ENCODE results near the gene ZGPAT.
"Not testable (repeated sequence)": the region's sequence is repeated elsewhere in the genome, so short reads cannot be mapped to it uniquely, and the experiment has no call there.

Gene ZGPAT

DNA sequence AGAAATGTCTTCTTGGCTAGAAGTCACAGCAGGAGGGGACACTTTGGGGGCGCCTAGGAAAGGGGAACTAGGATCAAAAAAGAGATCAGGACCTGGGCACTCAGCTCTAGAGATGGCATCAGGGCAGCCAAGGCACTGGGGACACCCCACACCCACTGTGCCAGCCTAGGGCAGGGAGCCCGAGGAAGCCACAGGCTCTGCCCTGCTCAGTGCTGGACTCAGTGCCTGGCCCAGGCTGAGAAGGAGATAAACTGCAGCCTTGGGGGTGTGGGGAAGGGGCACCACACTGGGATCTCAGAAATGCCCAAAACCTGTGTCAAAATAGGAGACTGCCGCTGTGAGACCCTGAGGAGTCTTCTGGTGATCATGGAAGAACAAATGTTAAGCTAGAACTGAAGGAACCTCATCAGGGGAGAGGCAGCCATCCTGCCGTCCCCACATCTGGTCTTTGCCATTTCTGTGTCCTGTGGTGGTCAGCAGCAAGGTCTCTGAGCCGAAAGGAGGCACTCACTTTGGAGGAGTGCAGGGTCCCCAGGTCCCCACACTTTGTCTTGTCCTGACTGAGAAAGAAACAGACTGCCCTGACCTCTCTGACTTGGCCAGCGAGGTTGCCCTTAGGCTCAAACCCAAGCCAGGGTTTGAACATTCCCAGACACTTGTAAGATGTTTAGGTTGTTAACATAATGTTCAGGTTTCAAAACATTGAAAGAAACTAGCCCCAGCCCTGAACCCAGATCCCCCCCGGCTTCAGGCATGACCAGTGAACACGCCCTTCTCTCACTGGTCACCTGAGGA lies 2.4 kb upstream of the ZGPAT start:
- no peak for DNase-seq

DNA sequence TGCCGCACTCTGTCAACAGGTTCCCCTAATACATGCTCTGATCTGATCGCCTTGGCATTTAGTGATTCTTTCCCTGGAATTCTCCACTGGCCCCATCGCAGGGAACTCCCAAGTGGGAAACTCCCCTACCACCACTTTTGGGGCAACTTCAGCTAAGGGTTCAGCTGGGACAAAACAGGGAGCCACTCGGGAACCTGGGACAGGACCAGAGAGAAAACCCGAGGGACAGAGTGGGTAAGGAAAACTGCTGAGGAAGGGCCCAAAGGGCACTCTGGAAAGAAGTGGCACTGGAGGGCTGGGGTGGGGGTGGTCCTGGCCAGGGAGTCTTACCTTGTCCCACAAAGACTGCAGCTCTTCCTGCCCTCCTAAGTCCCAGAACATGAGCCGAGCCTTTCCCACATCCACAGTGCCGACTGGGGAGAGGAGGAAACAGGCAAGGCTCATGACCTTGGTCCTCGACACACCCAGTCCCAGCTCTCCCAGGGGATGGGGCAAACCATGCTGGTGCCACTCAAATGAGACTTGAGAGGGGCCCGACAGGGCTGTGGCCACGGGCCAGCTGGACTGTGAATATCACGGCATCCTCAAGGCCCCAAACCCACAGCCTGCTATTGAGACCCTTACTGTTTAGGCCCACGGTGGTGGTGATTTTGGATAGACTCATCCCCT lies 1.7 kb upstream of the ZGPAT start:
- DNase-seq, result no peak

DNA sequence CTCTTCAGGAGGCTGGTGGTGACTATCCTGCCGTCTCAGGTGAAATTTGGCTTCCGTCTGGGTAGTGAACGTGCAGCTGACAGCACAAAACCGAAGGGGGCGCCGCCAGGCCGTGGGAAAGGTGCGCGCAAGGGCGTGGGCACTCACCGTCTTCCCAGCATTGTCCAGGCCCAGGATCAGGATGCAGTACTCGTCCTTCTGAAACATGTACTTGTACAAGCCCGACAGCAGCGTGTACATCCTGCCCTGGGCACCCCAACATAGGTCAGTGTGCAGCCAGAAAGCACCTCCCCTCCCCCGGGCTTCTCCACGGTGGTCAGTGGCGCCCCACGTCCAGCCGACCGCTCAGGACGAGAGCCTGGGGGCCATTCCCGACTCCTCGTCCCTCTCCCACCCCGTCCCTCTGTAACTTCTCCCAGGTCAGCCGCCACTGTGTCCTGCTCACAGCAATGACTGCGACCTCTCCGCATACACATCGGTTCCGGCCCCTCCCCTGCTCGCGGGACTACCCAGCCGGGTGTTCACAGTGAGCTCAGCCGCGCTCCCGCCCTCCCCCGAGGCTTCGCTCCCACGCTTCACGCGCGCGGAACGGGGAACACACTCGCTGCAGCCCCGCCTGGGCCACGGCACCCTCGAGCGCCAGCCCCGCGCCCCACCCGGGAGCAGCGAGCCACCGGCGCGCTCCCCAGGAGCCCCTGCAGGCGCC lies 834 bp upstream of the ZGPAT start:
- DNase-seq, result no peak

DNA sequence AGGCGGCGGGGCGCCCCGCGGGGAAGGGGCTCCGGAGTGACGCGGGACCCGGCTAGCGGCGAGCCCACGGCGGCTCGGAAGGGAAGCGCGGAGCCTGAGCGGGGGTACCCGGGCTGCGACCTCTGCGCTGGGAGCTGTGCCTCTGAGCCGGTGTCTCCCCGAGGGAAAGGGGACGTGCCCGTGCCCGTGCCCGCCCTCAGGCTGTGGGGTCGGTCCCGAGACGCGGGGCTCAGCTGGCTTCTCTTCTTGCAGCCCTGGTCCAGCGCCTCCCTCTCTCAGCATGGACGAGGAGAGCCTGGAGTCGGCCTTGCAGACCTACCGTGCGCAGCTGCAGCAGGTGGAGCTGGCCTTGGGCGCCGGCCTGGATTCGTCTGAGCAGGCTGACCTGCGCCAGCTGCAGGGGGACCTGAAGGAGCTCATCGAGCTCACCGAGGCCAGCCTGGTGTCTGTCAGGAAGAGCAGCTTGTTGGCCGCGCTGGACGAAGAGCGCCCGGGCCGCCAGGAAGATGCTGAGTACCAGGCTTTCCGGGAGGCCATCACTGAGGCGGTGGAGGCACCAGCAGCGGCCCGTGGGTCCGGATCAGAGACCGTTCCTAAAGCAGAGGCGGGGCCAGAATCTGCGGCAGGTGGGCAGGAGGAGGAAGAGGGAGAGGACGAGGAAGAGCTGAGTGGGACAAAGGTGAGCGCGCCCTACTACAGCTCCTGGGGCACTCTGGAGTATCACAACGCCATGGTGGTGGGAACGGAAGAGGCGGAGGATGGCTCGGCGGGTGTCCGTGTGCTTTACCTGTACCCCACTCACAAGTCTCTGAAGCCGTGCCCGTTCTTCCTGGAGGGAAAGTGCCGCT lies 686 bp downstream of the ZGPAT start:
- DNase-seq, result no peak

DNA sequence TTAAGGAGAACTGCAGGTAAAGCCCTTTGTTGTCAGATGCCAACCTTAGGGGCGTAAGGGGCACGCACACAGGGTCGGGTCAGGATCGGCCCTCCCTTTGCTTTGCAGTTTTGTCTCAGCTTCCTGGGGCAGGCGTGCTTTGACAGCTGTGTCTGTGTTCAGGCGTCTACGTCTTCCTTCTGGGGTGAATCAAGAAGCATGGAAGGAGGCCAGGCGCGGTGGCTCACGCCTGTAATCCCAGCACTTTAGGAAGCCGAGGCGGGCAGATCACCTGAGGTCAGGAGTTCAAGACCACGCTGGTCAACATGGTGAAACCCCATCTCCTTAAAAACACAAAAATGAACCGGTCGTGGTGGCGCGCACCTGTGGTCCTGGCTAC lies 1.3 kb downstream of the ZGPAT start:
- no peak for DNase-seq

DNA sequence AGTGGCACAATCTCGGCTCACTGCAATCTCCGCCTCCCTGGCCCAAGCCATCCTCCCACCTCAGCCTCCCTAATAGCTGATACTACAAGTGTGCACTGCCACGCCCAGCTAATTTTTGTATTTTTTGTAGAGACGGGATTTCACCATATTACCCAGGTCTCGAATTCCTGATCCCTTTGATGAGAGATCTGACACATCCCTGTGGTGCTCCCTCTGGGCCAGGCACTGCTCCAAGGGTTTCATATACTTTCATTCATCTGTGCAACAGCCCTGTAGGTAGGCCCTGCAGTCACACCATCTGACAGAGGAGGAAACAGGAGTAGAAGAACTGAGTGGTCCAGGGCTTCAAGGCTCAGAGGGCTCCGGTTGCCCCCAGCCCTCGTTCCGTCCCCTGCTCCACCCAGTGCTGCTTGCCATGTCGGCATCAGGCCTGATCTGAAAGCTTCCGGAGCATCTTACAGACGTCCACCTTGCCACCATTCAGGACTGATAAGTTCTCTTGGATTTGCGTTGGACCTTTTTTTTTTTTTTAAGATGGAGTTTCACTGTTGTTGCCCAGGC lies 3.3 kb downstream of the ZGPAT start:
- DNase-seq, result no peak

DNA sequence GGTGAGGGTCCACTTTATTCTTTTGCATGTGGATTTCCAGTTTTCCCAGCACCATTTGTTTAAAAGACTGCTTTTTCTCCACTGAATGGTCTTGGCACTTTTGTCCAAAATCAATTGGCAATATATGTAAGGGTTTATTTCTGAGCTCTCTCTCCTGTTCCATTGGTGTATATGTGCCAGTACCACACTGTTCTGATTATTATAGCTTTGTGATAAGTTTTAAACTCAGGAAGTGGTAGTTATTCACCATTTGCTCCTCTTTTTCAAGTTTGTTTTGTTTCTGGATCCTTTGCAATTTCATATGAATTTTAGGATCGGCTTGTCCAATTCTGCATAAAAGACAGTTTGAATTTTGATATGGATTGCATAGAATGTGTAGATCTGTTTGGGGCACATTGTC lies 4.4 kb downstream of the ZGPAT start:
- DNase-seq, result no peak

DNA sequence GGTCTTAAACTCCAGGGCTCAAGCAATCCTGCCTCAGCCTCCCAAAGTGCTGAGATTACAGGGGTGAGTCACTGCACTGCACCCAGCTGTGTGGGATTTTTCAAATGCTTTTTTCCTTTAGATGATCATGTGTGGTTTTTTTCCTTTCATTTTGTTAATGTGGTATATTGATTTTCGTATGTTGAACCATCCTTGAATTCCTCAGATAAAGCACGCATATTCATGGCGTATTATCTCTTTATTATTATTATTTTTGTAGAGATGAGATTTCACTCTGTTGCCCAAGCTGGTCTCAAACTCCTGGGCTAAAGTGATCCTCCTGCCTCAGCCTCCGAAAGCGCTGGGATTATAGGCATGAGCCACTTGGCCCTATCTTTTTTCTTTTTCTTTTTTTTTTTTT lies 7.0 kb downstream of the ZGPAT start:
- DNase-seq, result no peak

GRCh38 chr20:63718996-63719395 lies 11.2 kb downstream of the ZGPAT start:
- DNase-seq, result no peak

- not testable (repeated sequence) for DNase-seq
These were observed 15.3 kb downstream of the ZGPAT start for GRCh38 chr20:63722967-63723622.

GRCh38 chr20:63730189-63730733 lies 22.4 kb downstream of the ZGPAT start:
- not testable (repeated sequence) for DNase-seq

DNA sequence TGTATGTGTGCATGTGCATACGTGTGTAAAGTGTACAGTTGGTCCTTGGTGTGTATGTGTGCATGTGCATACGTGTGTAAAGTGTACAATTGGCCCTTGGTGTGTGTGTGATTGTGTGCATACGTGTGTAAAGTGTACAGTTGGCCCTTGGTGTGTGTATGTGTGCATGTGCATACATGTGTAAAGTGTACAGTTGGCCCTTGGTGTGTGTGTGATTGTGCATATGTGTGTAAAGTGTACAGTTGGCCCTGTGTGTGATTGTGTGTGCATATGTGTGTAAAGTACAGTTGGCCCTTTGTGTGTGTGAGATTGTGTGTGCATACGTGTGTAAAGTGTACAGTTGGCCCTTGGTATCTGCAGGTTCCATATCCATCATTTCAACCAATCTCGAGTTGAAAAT lies 23.6 kb downstream of the ZGPAT start:
- no peak for DNase-seq

GRCh38 chr20:63732118-63733095 lies 24.6 kb downstream of the ZGPAT start:
- no peak for DNase-seq

GRCh38 chr20:63733117-63733516 lies 25.3 kb downstream of the ZGPAT start:
- DNase-seq, result no peak

DNA sequence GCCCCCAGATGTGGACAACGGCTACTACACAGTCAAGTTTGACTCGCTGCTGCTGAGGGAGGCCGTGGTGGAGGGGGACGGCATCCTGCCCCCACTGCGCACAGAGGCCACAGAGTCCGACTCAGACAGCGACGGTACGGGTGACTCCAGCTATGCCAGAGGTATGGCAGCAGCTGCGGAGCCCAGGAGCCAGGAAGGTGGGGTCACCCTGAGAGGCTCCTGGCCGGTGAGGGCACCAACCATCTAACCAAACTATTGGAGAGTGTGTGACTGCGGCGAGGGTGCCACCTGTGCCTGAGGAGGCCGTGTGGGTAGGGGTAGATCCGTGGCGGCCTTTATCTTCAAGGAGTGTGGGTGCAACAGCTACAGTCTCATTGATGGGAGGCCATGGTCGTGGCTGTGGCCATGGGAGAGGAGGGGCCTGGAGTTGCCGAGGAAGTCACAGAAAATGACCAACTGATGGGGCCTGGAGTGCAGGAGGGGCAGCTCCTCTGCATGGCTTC lies 25.8 kb downstream of the ZGPAT start:
- DNase-seq, result no peak

- DNase-seq, result no peak
These were observed 26.5 kb downstream of the ZGPAT start for GRCh38 chr20:63734111-63734945.

GRCh38 chr20:63734946-63735858 lies 27.4 kb downstream of the ZGPAT start:
- no peak for DNase-seq
